ENCODE measurements around the gene CCNQ. TPM values are rescaled to one million over a fixed set of nuclear protein-coding genes. Genes with fewer than 3 reads are reported as not detected.

Gene CCNQ
- total and polyA plus RNA-seq, 2 of the 8 experiments (the other 6 are each of a cell fraction or from before 2014, with no cell fraction given): 16.6 to 32.1 TPM

- Histone ChIP-seq H2BK15ac (ENCODE audit: low read length) (no peak overlapping the region), H4K91ac (replicated peaks; ENCODE audit: insufficient read length, low read length) (no peak overlapping the region), H2BK20ac (ENCODE audit: low read length) (no peak overlapping the region), H3K56ac (replicated peaks; ENCODE audit: insufficient read length, low read depth, low read length) (no peak overlapping the region), H3K23ac (ENCODE audit: insufficient read length) (no peak overlapping the region), H3K4ac (replicated peaks; ENCODE audit: insufficient read length, low read depth, low read length) (no peak overlapping the region), H2BK12ac (ENCODE audit: low read depth, low read length) (no peak overlapping the region), H3K27me3 (replicated peaks in 1 of 4; ENCODE audit: control insufficient read depth in 3 of 4, extremely low read depth in 1 of 4, insufficient read depth in 3 of 4, low read length in 3 of 4) (no peaks in the 10 kb centered on the region; a peak in 1 of 7 replicates), H3K27ac (ENCODE audit: low read depth, low read length) (no peak overlapping the region), H3K9ac (replicated peaks in 1 of 4; ENCODE audit: extremely low read depth in 1 of 4, low read depth in 3 of 4, low read length in 3 of 4) (no peak overlapping the region), H2BK120ac (replicated peaks; ENCODE audit: low read depth, low read length) (no peak overlapping the region), H4K8ac (ENCODE audit: extremely low read depth, insufficient read depth, low read length) (no peak overlapping the region), H3K36me3 (ENCODE audit: control insufficient read depth in 2 of 4, insufficient read depth in 4 of 4, low read length in 3 of 4) (no peaks in the 10 kb centered on the region), H3K79me2 (ENCODE audit: control insufficient read depth in 1 of 2, insufficient read depth in 2 of 2, low read length in 2 of 2) (no peaks in the 10 kb centered on the region), H2AK5ac (ENCODE audit: low read depth, low read length) (no peak overlapping the region), H3K9me3 (ENCODE audit: insufficient read depth in 2 of 2, low read depth in 1 of 2, low read length in 1 of 2) (no peaks in the 10 kb centered on the region), H3K23me2 (ENCODE audit: low read depth, low read length) (no peaks in the 10 kb centered on the region), H3K4me2 (ENCODE audit: insufficient read depth in 1 of 2, low read depth in 2 of 2, low read length in 2 of 2) (no peak overlapping the region), H2BK5ac (ENCODE audit: low read depth, low read length) (no peak overlapping the region), H3K79me1 (ENCODE audit: low read depth, low read length) (no peaks in the 10 kb centered on the region), H3K14ac (ENCODE audit: insufficient read length) (no peak overlapping the region), H3K4me1 (replicated peaks in 1 of 4; ENCODE audit: control insufficient read depth in 3 of 4, insufficient read depth in 4 of 4, low read length in 3 of 4) (no peaks in the 10 kb centered on the region), H3K4me3 (ENCODE audit: extremely low read depth in 1 of 4, insufficient read depth in 2 of 4, low read depth in 3 of 4, low read length in 4 of 4) (no peak overlapping the region), H4K5ac (ENCODE audit: insufficient read length, low read depth, low read length) (no peak overlapping the region), H4K20me1 (replicated peaks in 1 of 2; ENCODE audit: control insufficient read depth in 1 of 2, insufficient read depth in 2 of 2, low read length in 2 of 2) (no peaks in the 10 kb centered on the region), H2AFZ (ENCODE audit: low read length) (no peak overlapping the region), H3K18ac (ENCODE audit: extremely low read depth, low read length) (no peak overlapping the region)
- FAIRE-seq (no peak), DNase-seq (ENCODE audit: low read depth in 1 of 2, low spot score in 2 of 2) (no peak)
- POLR2A ChIA-PET (ENCODE audit: partially characterized antibody): no interaction called here
- WGBS, 2 experiments (ENCODE audit: extremely low coverage in 1 of 2, insufficient coverage in 1 of 2, insufficient read length in 1 of 2, insufficient replicate concordance in 2 of 2, low coverage in 1 of 2, low lambda C conversion rate in 2 of 2, missing lambda C conversion rate in 1 of 2): 87% methylated on average over 16 of the region's 19 CpGs; no CpG with 5 or more reads in 1 of the 2 experiments
- CTCF ChIA-PET (ENCODE audit: partially characterized antibody): interaction anchor here (1.0 to 2.5 kb wide), 6 partner anchors 11 to 110 kb away, joined by 3 to 12 read pairs (median 6); no protein-coding TSS in a partner anchor
- no peak for TF ChIP-seq HDAC2 (IDR thresholded peaks at IDR 0.05; ENCODE audit: borderline replicate concordance in 1 of 2, low read depth in 2 of 2, low read length in 2 of 2)
- no peak for TF ChIP-seq HDAC6 (IDR thresholded peaks at IDR 0.05; ENCODE audit: low read depth, low read length)
- TF ChIP-seq POLR2AphosphoS5 (IDR thresholded peaks at IDR 0.05; ENCODE audit: low read depth, low read length): no peak
- TF ChIP-seq SIX5 (IDR thresholded peaks at IDR 0.05; ENCODE audit: low read depth, low read length): no peak
Measured at GRCh38 chrX:153557618-153558355, 41.2 kb downstream of the CCNQ start.

Measured in H1 (cell line).